ENCODE data around the gene GMDS.
"Not testable (repeated sequence)": the region's sequence is repeated elsewhere in the genome, so short reads cannot be mapped to it uniquely, and the experiment has no call there.

The GMDS gene

DNA sequence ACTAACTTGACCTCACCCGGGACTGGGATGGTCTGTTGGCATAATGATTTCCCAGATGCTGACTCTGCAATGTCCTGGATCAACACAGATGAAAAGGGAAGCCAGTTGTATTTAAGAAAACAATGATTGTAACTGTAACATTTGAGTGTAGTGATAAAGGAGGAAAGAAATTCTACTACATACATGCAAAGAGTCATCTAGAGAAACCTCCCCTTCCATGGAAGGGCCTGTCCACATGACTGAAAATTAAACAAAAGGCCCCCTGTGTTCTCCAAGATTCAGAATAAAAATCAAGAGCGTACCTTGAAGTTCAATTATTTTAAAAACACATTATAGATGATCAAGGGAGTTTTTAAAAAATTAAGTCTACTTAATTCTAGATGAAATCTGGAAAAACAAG lies 484.5 kb downstream of the GMDS start:
- no peak for DNase-seq

DNA sequence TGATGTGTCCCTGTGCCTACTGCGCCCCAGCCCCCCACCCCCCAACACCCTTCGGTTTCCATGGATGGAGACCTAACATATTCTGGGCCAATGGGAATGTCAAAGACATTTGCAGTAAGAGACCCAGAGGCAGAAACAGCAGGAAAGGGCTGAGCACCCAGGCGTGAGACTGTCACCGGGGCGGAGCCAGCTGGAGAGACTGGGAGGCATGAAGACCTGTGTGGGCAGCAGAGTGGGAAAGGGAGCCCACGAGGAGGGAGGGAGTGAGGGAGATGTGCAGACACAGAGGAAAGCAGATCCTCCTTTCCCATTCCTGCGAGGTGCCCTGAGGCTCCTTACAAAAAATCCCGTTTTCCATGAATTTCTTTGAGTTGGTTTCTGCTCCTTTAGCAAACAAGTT lies 485.5 kb downstream of the GMDS start:
- DNase-seq = no peak

DNA sequence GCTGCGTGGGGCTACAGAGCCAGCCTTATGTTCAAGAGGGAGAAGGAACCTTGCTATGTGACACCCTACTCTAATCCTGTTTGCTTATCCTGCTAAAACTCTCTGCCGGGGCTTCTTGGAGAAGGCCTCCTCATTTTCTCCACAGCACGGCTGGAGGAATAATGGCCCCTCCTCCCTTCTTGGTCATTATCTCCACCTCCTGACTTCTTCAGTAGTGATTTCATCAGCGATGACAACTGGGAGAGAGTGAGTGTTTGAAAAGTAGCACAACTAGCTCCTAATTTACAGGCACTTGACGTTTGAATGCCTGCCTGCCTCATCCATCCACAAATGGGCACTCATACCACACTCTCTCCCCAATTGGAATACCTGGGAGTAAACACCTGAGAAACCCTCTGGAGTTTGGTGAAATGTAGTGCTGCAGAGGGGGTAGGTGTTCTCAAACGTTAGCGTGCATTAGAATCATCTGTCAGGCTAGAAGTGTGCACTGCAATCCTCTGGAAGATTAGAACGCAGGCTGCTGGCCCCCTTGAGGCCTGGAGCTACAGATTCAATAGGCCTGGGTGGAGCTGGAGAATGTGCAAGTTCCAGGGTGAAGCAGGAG lies 487.2 kb downstream of the GMDS start:
- DNase-seq = peak; percentile 87

- peak; percentile 99 for DNase-seq
Measured at GRCh38 chr6:1757131-1757530, 488.3 kb downstream of the GMDS start.

GRCh38 chr6:1756472-1757129 lies 488.8 kb downstream of the GMDS start:
- peak; percentile 91 for DNase-seq

GRCh38 chr6:1751063-1751462 lies 494.3 kb downstream of the GMDS start:
- DNase-seq = not testable (repeated sequence)

GRCh38 chr6:1749041-1749440 lies 496.4 kb downstream of the GMDS start:
- DNase-seq = no peak

DNA sequence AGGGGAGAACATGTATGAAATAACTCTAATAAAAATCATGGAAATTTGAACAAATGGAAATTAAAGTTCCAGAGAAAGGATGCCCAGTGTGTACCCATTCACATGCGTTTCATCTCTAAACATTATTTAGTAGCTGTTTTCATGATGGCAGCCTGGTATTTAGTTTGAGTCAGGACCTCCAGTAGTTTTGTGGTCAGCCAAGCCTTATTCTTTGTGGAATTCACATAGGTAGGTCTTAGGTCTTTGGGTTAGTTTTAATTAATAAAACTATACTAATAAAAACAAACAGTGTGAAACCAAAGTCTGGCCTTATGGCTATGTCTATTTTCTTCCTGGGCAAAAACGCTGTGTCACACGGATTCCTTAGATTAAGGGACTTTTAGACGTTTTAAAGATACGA lies 497.9 kb downstream of the GMDS start:
- no peak for DNase-seq

DNA sequence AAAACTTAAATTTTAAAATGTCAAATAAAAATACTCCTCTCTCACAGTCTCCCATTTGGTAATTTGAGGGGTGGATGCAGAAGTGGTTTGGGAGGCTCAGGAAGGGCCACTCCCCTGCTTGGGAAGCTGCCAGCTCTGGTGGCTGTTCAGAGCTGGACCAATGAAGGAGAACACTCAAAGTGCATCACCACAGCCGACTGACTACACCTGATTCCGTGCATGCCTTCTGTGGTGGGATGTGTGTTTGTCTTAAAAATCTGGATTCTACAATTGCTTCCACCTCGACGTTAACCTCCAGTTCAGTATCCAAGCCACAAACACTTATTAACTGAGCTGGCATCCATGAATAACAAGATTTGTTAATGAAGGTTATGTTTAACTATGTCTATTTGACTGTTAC lies 498.4 kb downstream of the GMDS start:
- DNase-seq = no peak

DNA sequence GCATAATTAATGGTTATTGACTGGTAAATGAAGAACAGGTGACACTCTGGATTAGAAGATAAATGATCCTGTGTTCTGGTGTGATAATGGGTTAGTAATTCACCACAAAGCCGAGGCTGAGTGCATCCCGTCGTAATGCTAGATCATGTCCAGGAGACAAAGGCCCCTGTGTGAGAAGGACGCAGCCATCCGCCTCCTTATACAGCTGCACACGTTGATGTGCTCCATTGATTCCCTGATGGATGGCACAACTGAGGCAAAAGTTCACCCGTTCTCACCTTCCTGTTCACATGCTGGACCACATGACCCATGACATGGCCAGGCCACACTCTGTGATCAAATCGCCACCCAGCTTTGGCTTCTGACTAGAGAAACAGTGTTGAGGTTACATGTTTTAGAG lies 499.6 kb downstream of the GMDS start:
- no peak for DNase-seq

GRCh38 chr6:1744543-1744942 lies 500.9 kb downstream of the GMDS start:
- DNase-seq = no peak

GRCh38 chr6:1739680-1740079 lies 505.7 kb downstream of the GMDS start:
- DNase-seq = no peak

- no peak for DNase-seq
Measured at GRCh38 chr6:1739220-1739619, 506.2 kb downstream of the GMDS start.

DNA sequence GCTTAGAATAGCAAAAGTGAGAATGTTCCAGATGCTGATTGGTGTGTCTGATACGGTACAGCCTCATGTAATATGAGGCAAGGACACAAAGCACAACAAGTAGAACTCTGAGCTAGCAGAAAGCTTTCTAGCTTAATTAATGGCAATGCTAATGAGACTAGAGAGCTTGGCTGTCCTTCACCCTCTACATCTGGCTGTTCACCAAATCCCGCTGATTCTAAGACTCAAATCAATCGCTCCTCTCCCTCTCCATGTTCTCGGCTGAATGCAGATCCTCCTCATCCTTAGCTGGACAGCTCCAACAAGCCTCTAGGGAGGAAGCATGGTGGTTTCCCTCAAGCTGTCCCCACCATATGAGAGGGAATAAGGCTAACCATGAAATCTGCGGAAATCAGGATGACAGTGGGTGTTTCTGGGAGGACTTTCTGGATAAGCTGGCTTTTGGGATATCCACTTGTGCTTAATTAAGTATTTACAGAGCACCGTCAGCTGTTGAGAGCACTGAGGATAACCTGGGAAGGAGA lies 506.8 kb downstream of the GMDS start:
- no peak for DNase-seq

- no peak for DNase-seq
Measured at GRCh38 chr6:1737463-1738311, 507.7 kb downstream of the GMDS start.

- no peak for DNase-seq
Measured at GRCh38 chr6:1736346-1737105, 508.9 kb downstream of the GMDS start.

DNA sequence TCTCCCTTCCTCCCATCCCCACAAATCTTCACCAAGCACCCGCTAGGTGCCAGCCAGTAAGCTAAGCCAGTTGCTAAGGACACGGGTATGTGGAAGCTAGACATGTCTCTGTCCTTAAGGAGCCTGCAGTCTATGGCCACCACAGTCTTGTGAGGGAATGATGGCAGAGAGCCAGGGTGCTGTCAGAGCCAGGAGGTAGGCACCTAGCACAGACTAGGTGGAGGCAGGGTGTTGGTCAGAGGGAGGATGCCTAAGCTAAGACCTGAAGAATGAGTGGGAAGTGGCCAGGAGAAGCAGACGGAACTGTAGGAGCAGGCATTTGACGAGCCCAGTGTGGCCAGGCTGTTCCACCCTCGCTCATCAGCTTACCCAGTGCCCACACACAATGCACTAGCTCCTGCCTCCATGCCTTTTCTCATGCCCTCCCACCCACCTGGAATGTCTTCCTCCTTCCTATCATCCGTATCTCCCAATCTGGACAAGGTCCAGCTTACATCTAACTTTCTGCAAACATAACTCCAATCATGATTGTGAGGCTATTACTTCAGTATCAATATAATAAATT lies 510.1 kb downstream of the GMDS start:
- DNase-seq = peak; percentile 49

DNA sequence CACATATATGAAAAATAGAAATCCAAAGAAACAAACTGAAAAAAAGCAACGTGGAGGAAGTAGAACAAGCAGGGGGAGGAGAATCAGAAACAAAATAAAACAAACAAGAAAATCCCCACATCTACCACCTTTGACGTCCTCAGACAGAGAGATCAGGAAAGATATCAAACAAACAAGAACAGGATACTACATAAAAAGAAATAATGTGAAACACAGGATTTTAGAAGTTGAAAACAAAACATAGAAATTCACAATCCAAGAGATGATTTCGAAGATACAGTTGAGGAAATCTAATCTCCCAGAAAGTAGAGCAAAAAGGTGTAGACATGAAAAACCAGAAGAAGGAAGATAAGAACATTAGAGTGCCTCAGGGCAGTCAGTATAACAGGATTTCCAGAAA lies 514.5 kb downstream of the GMDS start:
- DNase-seq = no peak

DNA sequence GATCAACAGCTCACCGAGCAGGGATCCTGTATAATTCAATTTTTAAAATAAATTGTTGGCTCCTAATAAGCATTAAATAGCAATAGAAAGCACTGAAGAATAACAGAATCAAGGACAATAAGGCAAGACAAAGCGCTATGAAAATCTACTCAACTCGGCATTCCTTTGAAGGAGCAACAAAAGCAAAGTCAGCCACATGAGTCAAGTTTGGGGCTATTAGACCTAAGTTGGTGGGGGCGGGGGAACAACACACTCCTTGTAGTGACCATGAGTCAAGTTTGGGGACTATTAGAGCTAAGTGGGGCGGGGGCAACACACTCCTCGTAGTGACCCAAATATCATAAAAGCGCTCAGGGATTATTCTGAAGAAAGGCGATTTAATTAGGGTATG lies 515.7 kb downstream of the GMDS start:
- no peak for DNase-seq

GRCh38 chr6:1729133-1729749 lies 516.2 kb downstream of the GMDS start:
- DNase-seq = no peak

DNA sequence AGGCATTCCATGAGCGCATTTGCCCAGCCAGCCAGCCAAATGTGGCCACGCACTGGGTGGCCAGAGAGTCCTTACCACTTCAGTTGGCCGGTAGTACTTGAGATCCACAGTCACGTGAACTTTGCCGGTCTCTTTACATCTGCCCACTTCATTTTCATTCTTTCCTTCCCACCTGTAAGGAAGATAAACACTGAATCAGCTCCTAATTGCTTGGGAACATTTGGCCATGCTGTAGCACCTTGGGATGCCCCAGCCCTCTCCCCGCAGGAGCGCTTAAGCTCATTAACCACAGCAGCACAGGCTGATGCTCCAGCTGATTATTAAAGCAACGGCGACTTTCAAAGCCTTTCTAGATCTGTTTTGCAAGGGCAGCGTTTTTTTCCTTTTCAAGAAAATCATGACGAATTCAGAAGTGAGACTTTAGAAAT lies 519.0 kb downstream of the GMDS start:
- peak; percentile 84 for DNase-seq

DNA sequence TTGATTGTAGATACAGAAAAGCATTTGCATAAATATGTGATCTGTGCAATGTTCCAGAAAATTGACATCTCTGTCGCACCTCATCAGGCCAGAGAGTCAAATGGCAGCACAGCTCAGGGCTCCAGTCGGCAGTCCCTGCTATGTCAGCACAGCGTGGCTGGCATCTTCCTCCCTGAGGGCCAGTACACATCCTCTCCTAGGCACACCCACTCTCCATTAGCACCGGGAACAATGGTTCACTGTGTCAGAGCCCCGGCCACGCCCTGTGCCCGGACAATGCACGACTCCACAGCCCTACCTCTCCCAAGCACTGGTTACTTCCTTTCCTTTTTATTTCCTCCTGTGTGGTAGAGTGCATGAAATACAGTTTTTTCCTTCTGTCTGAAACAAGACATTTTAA lies 520.8 kb downstream of the GMDS start:
- peak; percentile 93 for DNase-seq
